Neutrophil (primary cell): ENCODE data around the gene PAQR5.

Experiments
- H3K27ac ChIP-seq: fragments of 200-600 bp; sonication (generic); 2 replicates; pipeline ENCODE4 v1.5.1; 2016; ENCODE audit warnings: mild to moderate bottlenecking, moderate library complexity
- H3K27me3 ChIP-seq: fragments of 200-600 bp; sonication (generic); 2 replicates; pipeline ENCODE4 v1.6.0; 2016; ENCODE audit warnings: mild to moderate bottlenecking
- H3K36me3 ChIP-seq: fragments of 200-600 bp; sonication (generic); 2 replicates; pipeline ENCODE4 v1.5.1; 2017
- H3K4me1 ChIP-seq, 2 experiments: fragments of 200-600 bp in 1 of 2; sonication (generic) in 1 of 2; 1 replicate in 1 of 2; 2 replicates in 1 of 2; pipeline versions ENCODE4 v1.5.1 to v1.6.1; 2013 to 2016; ENCODE audit warnings: low read depth in 1 of 2, low read length in 1 of 2, mild to moderate bottlenecking in 1 of 2, moderate library complexity in 1 of 2; ENCODE audit not compliant: control insufficient read depth in 1 of 2, insufficient read depth in 1 of 2
- H3K4me3 ChIP-seq, 2 experiments: fragments of 200-600 bp in 1 of 2; sonication (generic) in 1 of 2; 1 replicate in 1 of 2; 2 replicates in 1 of 2; pipeline ENCODE4 v1.5.1; 2013 to 2016; ENCODE audit warnings: low read depth in 1 of 2, low read length in 1 of 2, mild to moderate bottlenecking in 1 of 2, moderate library complexity in 1 of 2
- H3K9me3 ChIP-seq: fragments of 200-600 bp; sonication (generic); 2 replicates; pipeline ENCODE4 v1.5.1; 2016
- CTCF ChIP-seq: fragments of 200-600 bp; sonication (generic); IDR thresholded peaks from 2 replicates; pipeline ENCODE4 v1.5.1; 2016; ENCODE audit warnings: antibody characterized with exemption

Gene PAQR5

GRCh38 chr15:69422336-69422895, 123.7 kb downstream of the PAQR5 start:
- H3K27ac ChIP-seq: no peak overlapping the region
- H3K9me3 ChIP-seq: no peaks in the 10 kb centered on the region
- no peak for TF ChIP-seq CTCF
- no peaks in the 10 kb centered on the region for H3K27me3 ChIP-seq
- no peaks in the 10 kb centered on the region for H3K4me1 ChIP-seq
- no peak overlapping the region for H3K4me3 ChIP-seq
- peaks cover 49% of the 10 kb centered on the region for H3K36me3 ChIP-seq

GRCh38 chr15:69424001-69424400, 125.3 kb downstream of the PAQR5 start:
- Histone ChIP-seq H3K4me3 (no peak overlapping the region), H3K4me1 (no peaks in the 10 kb centered on the region), H3K36me3 (peaks cover 60% of the 10 kb centered on the region), H3K9me3 (no peaks in the 10 kb centered on the region), H3K27ac (no peak overlapping the region), H3K27me3 (no peaks in the 10 kb centered on the region)
- no peak for TF ChIP-seq CTCF

GRCh38 chr15:69424748-69425413, 126.2 kb downstream of the PAQR5 start:
- H3K27me3 ChIP-seq: no peaks in the 10 kb centered on the region
- H3K4me1 ChIP-seq: no peaks in the 10 kb centered on the region
- no peak for TF ChIP-seq CTCF
- H3K9me3 ChIP-seq: no peaks in the 10 kb centered on the region
- no peak overlapping the region for H3K4me3 ChIP-seq
- H3K27ac ChIP-seq: no peak overlapping the region
- H3K36me3 ChIP-seq: peaks cover 60% of the 10 kb centered on the region

GRCh38 chr15:69433831-69434230, 135.1 kb downstream of the PAQR5 start:
- no peaks in the 10 kb centered on the region for H3K9me3 ChIP-seq
- no peaks in the 10 kb centered on the region for H3K27me3 ChIP-seq
- H3K27ac ChIP-seq: no peak overlapping the region
- H3K4me1 ChIP-seq: peaks cover 22 to 29% of the 10 kb centered on the region in 2 experiments
- no peak overlapping the region for H3K4me3 ChIP-seq
- H3K36me3 ChIP-seq: peaks cover 35% of the 10 kb centered on the region
- no peak for TF ChIP-seq CTCF

GRCh38 chr15:69434238-69434637, 135.5 kb downstream of the PAQR5 start:
- no peaks in the 10 kb centered on the region for H3K9me3 ChIP-seq
- no peaks in the 10 kb centered on the region for H3K27me3 ChIP-seq
- TF ChIP-seq CTCF: no peak
- no peak overlapping the region for H3K27ac ChIP-seq
- H3K4me3 ChIP-seq: no peak overlapping the region
- peaks cover 31% of the 10 kb centered on the region for H3K36me3 ChIP-seq
- H3K4me1 ChIP-seq: peaks cover 22 to 29% of the 10 kb centered on the region in 2 experiments
